ENCODE measurements around the gene KCNAB3. TPM values are rescaled to one million over a fixed set of nuclear protein-coding genes. Genes with fewer than 3 reads are reported as not detected.

The KCNAB3 gene
- total RNA-seq, 1 donor from 2014 or later, result 1.6 TPM

GRCh38 chr17:7950578-7950977 is 20.9 kb upstream of the KCNAB3 start:
- Mint-ChIP-seq H3K27ac (ENCODE audit: unreplicated experiment) (no peak overlapping the region), H3K4me3 (ENCODE audit: unreplicated experiment) (no peak overlapping the region), H3K4me1 (ENCODE audit: unreplicated experiment) (no peaks in the 10 kb centered on the region), H3K27me3 (ENCODE audit: unreplicated experiment) (no peaks in the 10 kb centered on the region), H3K36me3 (ENCODE audit: low read depth, unreplicated experiment) (peaks cover 42% of the 10 kb centered on the region), H3K9me3 (ENCODE audit: unreplicated experiment) (no peaks in the 10 kb centered on the region)
- no peak for DNase-seq (ENCODE audit: low spot score)
- no peak for TF ChIP-seq CTCF (IDR thresholded peaks at IDR 0.05; ENCODE audit: unreplicated experiment)

- no peaks in the 10 kb centered on the region for H3K9me3 Mint-ChIP-seq (ENCODE audit: unreplicated experiment)
- peak overlapping the region; percentile 8 for H3K4me3 Mint-ChIP-seq (ENCODE audit: unreplicated experiment)
- no peak overlapping the region for H3K27ac Mint-ChIP-seq (ENCODE audit: unreplicated experiment)
These were observed 18.0 kb upstream of the KCNAB3 start for GRCh38 chr17:7947651-7948050.

GRCh38 chr17:7946441-7946840 is 16.8 kb upstream of the KCNAB3 start:
- peaks cover 2% of the 10 kb centered on the region for H3K27me3 Mint-ChIP-seq (ENCODE audit: unreplicated experiment)
- peaks cover 56% of the 10 kb centered on the region for H3K36me3 Mint-ChIP-seq (ENCODE audit: low read depth, unreplicated experiment)
- no peak for DNase-seq (ENCODE audit: low spot score)
- no peak overlapping the region for H3K4me3 Mint-ChIP-seq (ENCODE audit: unreplicated experiment)
- H3K27ac Mint-ChIP-seq (ENCODE audit: unreplicated experiment), result no peak overlapping the region
- no peak for TF ChIP-seq CTCF (IDR thresholded peaks at IDR 0.05; ENCODE audit: unreplicated experiment)
- H3K9me3 Mint-ChIP-seq (ENCODE audit: unreplicated experiment), result no peaks in the 10 kb centered on the region
- no peaks in the 10 kb centered on the region for H3K4me1 Mint-ChIP-seq (ENCODE audit: unreplicated experiment)

More at GRCh38 chr17:7947651-7948050, 18.0 kb upstream of the KCNAB3 start:
- Mint-ChIP-seq H3K27me3 (ENCODE audit: unreplicated experiment) (peaks cover 2% of the 10 kb centered on the region), H3K4me1 (ENCODE audit: unreplicated experiment) (no peaks in the 10 kb centered on the region), H3K36me3 (ENCODE audit: low read depth, unreplicated experiment) (peaks cover 54% of the 10 kb centered on the region)
- TF ChIP-seq CTCF (IDR thresholded peaks at IDR 0.05; ENCODE audit: unreplicated experiment), result no peak
- DNase-seq (ENCODE audit: low spot score), result no peak

GRCh38 chr17:7945651-7946050 is 16.0 kb upstream of the KCNAB3 start:
- TF ChIP-seq CTCF (IDR thresholded peaks at IDR 0.05; ENCODE audit: unreplicated experiment), result no peak
- H3K4me3 Mint-ChIP-seq (ENCODE audit: unreplicated experiment), result no peak overlapping the region
- H3K27me3 Mint-ChIP-seq (ENCODE audit: unreplicated experiment), result peaks cover 2% of the 10 kb centered on the region
- DNase-seq (ENCODE audit: low spot score), result no peak
- H3K27ac Mint-ChIP-seq (ENCODE audit: unreplicated experiment), result no peak overlapping the region
- H3K4me1 Mint-ChIP-seq (ENCODE audit: unreplicated experiment), result no peaks in the 10 kb centered on the region
- H3K36me3 Mint-ChIP-seq (ENCODE audit: low read depth, unreplicated experiment), result peaks cover 60% of the 10 kb centered on the region
- no peaks in the 10 kb centered on the region for H3K9me3 Mint-ChIP-seq (ENCODE audit: unreplicated experiment)

- Mint-ChIP-seq H3K9me3 (ENCODE audit: unreplicated experiment) (no peaks in the 10 kb centered on the region), H3K4me1 (ENCODE audit: unreplicated experiment) (no peaks in the 10 kb centered on the region), H3K36me3 (ENCODE audit: low read depth, unreplicated experiment) (peaks cover 61% of the 10 kb centered on the region), H3K4me3 (ENCODE audit: unreplicated experiment) (no peak overlapping the region), H3K27ac (ENCODE audit: unreplicated experiment) (no peak overlapping the region), H3K27me3 (ENCODE audit: unreplicated experiment) (peaks cover 2% of the 10 kb centered on the region)
- no peak for DNase-seq (ENCODE audit: low spot score)
- TF ChIP-seq CTCF (IDR thresholded peaks at IDR 0.05; ENCODE audit: unreplicated experiment), result no peak
These were observed 14.7 kb upstream of the KCNAB3 start for GRCh38 chr17:7944326-7944725.
